HL-60 (cell line): ENCODE measurements around the gene ZG16.
"Not testable (repeated sequence)": the region's sequence is repeated elsewhere in the genome, so short reads cannot be mapped to it uniquely, and the experiment has no call there.

Experiments used
- DNase-seq, 2 experiments: peaks; one replicate each; pipeline ENCODE4 v3.0.0-alpha.2; 2010 to 2020; ENCODE audit warnings: low read depth in 1 of 2, low spot score in 1 of 2
- H3K27ac ChIP-seq: fragments of 250-450 bp; sonication (Bioruptor Pico); replicated peaks from 2 replicates; pipeline ENCODE4 v1.5.1; 2020; ENCODE audit warnings: mild to moderate bottlenecking, moderate library complexity
- H3K27me3 ChIP-seq: fragments of 250-450 bp; sonication (Bioruptor Pico); 2 replicates; pipeline ENCODE4 v1.5.1; 2021; ENCODE audit warnings: mild to moderate bottlenecking, moderate library complexity; ENCODE audit not compliant: insufficient read depth, poor library complexity, severe bottlenecking
- H3K4me3 ChIP-seq: replicated peaks from 2 replicates; pipeline ENCODE4 v1.5.1; 2011; ENCODE audit warnings: mild to moderate bottlenecking, control low read depth, low read length; ENCODE audit not compliant: insufficient read depth
- GABPA ChIP-seq: IDR thresholded peaks from 2 replicates; pipeline ENCODE4 v1.6.1; 2012; ENCODE audit warnings: low read depth
- POLR2AphosphoS5 ChIP-seq: IDR thresholded peaks from 2 replicates; pipeline ENCODE4 v1.6.1; 2012; ENCODE audit warnings: low read depth
- SPI1 ChIP-seq: IDR thresholded peaks from 2 replicates; pipeline ENCODE4 v1.6.1; 2012; ENCODE audit warnings: low read depth, mild to moderate bottlenecking, borderline replicate concordance
- long read RNA-seq: library from polyadenylated mRNA; unstranded; transcript quantifications from one replicate; pipeline ENCODE4 v2.0.0, GENCODE V29; 2020
- TF ChIP-seq, protein P1 (sequence below): IDR thresholded peaks from 2 replicates; pipeline ENCODE4 v1.6.1; 2012; ENCODE audit warnings: low read depth; ENCODE audit not compliant: insufficient replicate concordance
- TF ChIP-seq, protein P2 (sequence below): IDR thresholded peaks from one replicate; pipeline ENCODE4 v1.5.1; 2011; ENCODE audit warnings: low read length, control low read depth, inconsistent platforms; ENCODE audit not compliant: insufficient read depth

ZG16 gene, protein sequence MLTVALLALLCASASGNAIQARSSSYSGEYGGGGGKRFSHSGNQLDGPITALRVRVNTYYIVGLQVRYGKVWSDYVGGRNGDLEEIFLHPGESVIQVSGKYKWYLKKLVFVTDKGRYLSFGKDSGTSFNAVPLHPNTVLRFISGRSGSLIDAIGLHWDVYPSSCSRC
- long read RNA-seq: 0 reads

DNA sequence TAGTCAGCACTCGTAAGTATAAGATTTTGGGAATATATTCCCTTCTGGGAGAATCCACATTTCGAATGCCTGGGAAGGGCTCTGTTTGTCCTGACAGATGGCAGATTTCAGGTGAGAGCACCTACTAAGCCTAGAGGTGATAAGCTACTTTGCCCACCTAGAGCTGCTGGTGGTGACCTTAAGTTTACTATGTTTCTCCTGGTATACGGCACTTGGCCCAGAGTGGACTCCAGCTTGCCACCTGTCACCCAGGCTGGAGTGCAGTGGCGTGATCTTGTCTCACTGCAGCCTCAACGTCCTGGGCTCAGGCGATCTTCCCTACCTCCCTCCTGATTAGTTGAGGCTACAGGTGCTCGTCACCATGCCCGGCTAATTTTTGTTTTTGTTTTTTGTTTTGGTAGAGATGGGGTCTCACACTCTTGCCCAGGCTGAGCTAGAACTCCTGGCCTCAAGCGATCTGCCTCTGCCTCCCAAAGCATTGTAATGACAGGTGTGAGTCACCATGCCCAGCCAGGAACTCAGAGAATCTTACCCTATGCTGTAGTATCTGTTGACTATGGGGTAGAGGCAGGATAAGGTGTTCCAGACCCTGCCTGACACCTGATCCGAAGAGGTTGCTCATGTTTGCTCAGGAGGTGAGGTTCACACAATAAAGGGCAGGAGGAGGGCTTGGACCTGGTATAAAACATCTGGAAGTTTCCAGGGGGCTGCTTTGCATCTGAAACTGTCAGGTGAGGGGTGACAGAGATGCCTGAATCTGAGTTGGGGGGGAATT, at the start of gene ZG16:
Gene ZG16, plus strand, starts transcription at position 681 of the 775 bp plus-strand sequence. CDS start 1,011 bp downstream, outside the sequence.
- H3K27ac ChIP-seq: no peak within 1 kb of the TSS
- no peaks in the 10 kb centered on the region for H3K27me3 ChIP-seq
- no peak within 1 kb of the TSS for H3K4me3 ChIP-seq
- no peak for DNase-seq
- TF ChIP-seq POLR2AphosphoS5: no peak
- no peak for TF ChIP-seq SPI1
- TF ChIP-seq, protein P1, sequence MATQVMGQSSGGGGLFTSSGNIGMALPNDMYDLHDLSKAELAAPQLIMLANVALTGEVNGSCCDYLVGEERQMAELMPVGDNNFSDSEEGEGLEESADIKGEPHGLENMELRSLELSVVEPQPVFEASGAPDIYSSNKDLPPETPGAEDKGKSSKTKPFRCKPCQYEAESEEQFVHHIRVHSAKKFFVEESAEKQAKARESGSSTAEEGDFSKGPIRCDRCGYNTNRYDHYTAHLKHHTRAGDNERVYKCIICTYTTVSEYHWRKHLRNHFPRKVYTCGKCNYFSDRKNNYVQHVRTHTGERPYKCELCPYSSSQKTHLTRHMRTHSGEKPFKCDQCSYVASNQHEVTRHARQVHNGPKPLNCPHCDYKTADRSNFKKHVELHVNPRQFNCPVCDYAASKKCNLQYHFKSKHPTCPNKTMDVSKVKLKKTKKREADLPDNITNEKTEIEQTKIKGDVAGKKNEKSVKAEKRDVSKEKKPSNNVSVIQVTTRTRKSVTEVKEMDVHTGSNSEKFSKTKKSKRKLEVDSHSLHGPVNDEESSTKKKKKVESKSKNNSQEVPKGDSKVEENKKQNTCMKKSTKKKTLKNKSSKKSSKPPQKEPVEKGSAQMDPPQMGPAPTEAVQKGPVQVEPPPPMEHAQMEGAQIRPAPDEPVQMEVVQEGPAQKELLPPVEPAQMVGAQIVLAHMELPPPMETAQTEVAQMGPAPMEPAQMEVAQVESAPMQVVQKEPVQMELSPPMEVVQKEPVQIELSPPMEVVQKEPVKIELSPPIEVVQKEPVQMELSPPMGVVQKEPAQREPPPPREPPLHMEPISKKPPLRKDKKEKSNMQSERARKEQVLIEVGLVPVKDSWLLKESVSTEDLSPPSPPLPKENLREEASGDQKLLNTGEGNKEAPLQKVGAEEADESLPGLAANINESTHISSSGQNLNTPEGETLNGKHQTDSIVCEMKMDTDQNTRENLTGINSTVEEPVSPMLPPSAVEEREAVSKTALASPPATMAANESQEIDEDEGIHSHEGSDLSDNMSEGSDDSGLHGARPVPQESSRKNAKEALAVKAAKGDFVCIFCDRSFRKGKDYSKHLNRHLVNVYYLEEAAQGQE: no peak
- TF ChIP-seq, protein P2, sequence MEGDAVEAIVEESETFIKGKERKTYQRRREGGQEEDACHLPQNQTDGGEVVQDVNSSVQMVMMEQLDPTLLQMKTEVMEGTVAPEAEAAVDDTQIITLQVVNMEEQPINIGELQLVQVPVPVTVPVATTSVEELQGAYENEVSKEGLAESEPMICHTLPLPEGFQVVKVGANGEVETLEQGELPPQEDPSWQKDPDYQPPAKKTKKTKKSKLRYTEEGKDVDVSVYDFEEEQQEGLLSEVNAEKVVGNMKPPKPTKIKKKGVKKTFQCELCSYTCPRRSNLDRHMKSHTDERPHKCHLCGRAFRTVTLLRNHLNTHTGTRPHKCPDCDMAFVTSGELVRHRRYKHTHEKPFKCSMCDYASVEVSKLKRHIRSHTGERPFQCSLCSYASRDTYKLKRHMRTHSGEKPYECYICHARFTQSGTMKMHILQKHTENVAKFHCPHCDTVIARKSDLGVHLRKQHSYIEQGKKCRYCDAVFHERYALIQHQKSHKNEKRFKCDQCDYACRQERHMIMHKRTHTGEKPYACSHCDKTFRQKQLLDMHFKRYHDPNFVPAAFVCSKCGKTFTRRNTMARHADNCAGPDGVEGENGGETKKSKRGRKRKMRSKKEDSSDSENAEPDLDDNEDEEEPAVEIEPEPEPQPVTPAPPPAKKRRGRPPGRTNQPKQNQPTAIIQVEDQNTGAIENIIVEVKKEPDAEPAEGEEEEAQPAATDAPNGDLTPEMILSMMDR: no peak
- TF ChIP-seq GABPA: no peak

DNA sequence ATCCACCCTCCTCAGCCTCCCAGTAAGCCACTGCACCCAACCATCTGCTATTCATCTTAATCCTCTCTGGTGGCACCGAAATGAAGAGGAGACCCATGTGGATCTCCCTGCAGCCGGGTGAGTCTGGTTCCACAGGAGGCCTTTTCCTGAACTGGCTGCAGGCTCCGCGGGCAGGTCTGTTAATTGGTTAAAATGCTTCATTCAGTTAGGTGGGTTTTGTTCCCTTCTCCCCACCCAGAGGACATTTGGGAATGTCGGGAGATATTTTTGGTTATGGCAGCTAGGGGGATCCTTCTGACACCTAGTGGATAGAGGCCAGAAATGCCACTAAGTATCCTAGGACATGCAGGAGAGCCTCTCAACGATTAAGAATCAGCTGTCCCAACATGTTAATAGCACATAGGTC, 48.9 kb upstream of the ZG16 start:
- TF ChIP-seq, protein P2: peak; percentile 48
- TF ChIP-seq, protein P1: no peak
- no peak overlapping the region for H3K4me3 ChIP-seq
- H3K27ac ChIP-seq: no peak overlapping the region; the same call in 1 of the 2 replicates
- DNase-seq: no peak
- H3K27me3 ChIP-seq: no peaks in the 10 kb centered on the region

DNA sequence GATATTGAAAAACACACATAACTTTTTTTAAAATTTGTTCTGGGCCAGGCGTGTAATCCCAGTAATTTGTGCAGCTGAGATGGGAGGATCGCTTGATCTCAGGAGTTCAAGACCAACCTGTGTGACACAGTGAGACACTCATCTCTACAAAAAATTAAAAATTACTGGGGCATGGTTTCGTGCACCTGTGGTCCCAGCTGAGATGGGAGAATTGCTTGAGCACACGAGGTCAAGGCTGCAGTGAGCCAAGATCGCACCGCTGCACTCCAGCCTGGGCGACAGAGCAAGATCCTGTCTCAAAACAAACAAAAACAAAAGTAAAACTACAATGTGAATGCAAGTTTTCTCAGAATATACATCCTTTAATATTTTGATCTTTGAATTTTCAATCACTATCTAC, 47.4 kb upstream of the ZG16 start:
- no peak overlapping the region for H3K27ac ChIP-seq

DNA sequence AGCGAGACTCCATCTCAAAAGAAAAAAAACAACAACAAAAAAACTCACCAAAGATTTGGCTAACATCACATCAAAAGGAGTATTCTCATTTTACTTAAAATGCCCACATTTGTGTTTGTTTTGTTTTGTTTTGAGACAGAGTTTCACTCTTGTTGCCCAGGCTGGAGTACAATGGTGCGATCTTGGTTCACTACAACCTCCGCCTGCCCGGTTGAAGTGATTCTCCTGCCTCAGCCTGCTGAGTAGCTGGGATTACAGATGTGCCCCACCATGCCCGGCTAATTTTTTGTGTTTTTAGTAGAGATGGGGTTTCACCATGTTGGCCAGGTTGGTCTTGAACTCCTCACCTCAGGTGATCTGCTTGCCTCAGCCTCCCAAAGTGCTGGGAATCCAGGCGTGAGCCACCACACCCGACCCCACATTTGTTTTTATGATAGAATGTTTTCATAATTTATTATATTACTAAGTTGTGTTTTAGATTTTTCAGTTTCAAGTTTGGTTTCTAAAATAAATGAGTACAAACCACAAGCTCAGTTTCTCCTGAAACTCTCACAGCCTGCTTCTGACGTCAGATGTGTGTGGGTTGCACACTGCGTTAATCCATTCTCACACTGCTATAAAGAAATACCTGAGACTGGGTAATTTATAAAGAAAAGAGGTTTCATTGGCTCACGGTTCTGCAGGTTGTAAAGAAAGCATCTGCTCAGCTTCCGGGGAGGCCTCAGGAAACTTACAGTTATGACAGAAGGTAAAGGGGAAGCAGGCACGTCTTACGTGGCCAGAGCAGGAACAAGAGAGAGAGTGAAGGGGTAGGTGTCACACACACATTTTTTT, 46.1 kb upstream of the ZG16 start:
- peak in 1 of 2 experiments; percentile 32 for DNase-seq
- not testable (repeated sequence) for H3K27me3 ChIP-seq, H3K4me3 ChIP-seq, H3K27ac ChIP-seq

More for the DNA sequence above, 47.4 kb upstream of the ZG16 start:
- Histone ChIP-seq H3K27me3 (no peaks in the 10 kb centered on the region), H3K4me3 (no peak overlapping the region)
- TF ChIP-seq SPI1 (no peak), GABPA (no peak), POLR2AphosphoS5 (no peak)
- TF ChIP-seq, protein P2: no peak
- TF ChIP-seq, protein P1: no peak
- DNase-seq: no peak
